ENCODE results near the gene ERMP1. TPM values are rescaled to one million over a fixed set of nuclear protein-coding genes. Genes with fewer than 3 reads are reported as not detected.

The ERMP1 gene
- total RNA-seq, 1 donor from 2014 or later: 4.2 TPM

DNA sequence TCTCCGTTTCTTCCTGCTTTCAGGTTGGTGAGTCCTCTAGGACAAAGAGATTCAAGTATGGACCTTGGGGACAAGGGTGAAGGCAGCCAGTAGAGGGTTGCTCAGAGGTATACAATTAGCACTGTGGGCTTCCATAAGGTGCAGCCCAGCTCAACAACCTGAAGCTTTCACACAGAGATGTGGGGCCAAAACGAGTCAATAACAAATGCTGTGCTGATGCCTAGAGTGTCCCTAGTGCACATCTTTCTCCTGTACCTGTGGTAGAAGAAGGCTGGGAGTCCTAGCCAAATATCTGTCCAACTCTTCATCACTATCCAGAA is 37.1 kb upstream of the ERMP1 start:
- Mint-ChIP-seq H3K36me3 (ENCODE audit: unreplicated experiment) (no peaks in the 10 kb centered on the region), H3K27me3 (ENCODE audit: unreplicated experiment) (peaks cover 3% of the 10 kb centered on the region), H3K4me3 (ENCODE audit: unreplicated experiment) (no peak overlapping the region), H3K9me3 (ENCODE audit: unreplicated experiment) (peaks cover 1% of the 10 kb centered on the region), H3K27ac (ENCODE audit: unreplicated experiment) (no peak overlapping the region), H3K4me1 (ENCODE audit: low read depth, unreplicated experiment) (no peaks in the 10 kb centered on the region)
- DNase-seq: no peak
- TF ChIP-seq, protein P1, sequence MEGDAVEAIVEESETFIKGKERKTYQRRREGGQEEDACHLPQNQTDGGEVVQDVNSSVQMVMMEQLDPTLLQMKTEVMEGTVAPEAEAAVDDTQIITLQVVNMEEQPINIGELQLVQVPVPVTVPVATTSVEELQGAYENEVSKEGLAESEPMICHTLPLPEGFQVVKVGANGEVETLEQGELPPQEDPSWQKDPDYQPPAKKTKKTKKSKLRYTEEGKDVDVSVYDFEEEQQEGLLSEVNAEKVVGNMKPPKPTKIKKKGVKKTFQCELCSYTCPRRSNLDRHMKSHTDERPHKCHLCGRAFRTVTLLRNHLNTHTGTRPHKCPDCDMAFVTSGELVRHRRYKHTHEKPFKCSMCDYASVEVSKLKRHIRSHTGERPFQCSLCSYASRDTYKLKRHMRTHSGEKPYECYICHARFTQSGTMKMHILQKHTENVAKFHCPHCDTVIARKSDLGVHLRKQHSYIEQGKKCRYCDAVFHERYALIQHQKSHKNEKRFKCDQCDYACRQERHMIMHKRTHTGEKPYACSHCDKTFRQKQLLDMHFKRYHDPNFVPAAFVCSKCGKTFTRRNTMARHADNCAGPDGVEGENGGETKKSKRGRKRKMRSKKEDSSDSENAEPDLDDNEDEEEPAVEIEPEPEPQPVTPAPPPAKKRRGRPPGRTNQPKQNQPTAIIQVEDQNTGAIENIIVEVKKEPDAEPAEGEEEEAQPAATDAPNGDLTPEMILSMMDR (IDR thresholded peaks at IDR 0.05; ENCODE audit: partially characterized antibody, unreplicated experiment): no peak

DNA sequence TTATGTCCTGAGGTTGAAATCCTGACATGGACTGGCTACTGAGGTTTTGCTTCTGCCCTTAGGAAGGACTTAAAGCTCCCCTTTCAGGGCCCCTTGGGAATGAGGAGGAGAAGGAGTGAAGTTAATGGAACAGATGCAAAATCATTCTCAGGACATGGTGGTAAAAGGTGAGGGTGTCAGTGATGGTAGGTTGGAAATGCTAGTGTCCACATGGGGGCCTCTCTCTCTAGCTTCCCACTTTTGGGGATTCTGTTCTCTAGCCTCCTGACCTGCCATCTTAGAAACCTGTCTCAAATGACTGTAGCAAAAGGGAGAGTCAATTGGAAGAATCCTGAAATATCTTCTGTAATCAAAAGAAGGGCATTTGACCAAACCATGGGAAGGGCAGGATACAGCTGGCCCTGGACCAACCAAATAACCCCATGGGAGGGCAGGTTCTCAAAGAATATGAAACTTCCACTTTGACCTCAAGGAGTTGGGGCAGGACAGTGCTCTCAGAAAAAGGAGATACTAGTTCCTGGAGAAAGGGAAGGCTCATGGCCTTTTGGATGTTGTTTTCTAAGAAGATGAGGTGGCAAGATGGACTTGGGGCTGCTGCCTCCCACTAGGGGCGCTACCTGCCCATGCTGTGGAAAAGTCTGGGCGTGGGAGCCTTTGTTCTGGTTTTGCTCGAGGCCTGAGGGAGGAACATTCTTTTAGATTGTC is 36.5 kb upstream of the ERMP1 start:
- TF ChIP-seq, protein P1 (IDR thresholded peaks at IDR 0.05; ENCODE audit: partially characterized antibody, unreplicated experiment): no peak
- no peak overlapping the region for H3K27ac Mint-ChIP-seq (ENCODE audit: unreplicated experiment)

GRCh38 chr9:5868235-5868634 is 35.3 kb upstream of the ERMP1 start:
- peaks cover 1% of the 10 kb centered on the region for H3K9me3 Mint-ChIP-seq (ENCODE audit: unreplicated experiment)
- no peaks in the 10 kb centered on the region for H3K4me1 Mint-ChIP-seq (ENCODE audit: low read depth, unreplicated experiment)
- DNase-seq: no peak
- no peak overlapping the region for H3K27ac Mint-ChIP-seq (ENCODE audit: unreplicated experiment)
- TF ChIP-seq, protein P1 (IDR thresholded peaks at IDR 0.05; ENCODE audit: partially characterized antibody, unreplicated experiment): no peak
- H3K27me3 Mint-ChIP-seq (ENCODE audit: unreplicated experiment): peaks cover under 1% of the 10 kb centered on the region
- no peak overlapping the region for H3K4me3 Mint-ChIP-seq (ENCODE audit: unreplicated experiment)
- no peaks in the 10 kb centered on the region for H3K36me3 Mint-ChIP-seq (ENCODE audit: unreplicated experiment)

More for the DNA sequence above, 36.5 kb upstream of the ERMP1 start:
- DNase-seq: peak; percentile 23
- H3K27me3 Mint-ChIP-seq (ENCODE audit: unreplicated experiment): peaks cover 3% of the 10 kb centered on the region
- peaks cover 1% of the 10 kb centered on the region for H3K9me3 Mint-ChIP-seq (ENCODE audit: unreplicated experiment)
- no peaks in the 10 kb centered on the region for H3K4me1 Mint-ChIP-seq (ENCODE audit: low read depth, unreplicated experiment)
- H3K4me3 Mint-ChIP-seq (ENCODE audit: unreplicated experiment): no peak overlapping the region
- H3K36me3 Mint-ChIP-seq (ENCODE audit: unreplicated experiment): no peaks in the 10 kb centered on the region

DNA sequence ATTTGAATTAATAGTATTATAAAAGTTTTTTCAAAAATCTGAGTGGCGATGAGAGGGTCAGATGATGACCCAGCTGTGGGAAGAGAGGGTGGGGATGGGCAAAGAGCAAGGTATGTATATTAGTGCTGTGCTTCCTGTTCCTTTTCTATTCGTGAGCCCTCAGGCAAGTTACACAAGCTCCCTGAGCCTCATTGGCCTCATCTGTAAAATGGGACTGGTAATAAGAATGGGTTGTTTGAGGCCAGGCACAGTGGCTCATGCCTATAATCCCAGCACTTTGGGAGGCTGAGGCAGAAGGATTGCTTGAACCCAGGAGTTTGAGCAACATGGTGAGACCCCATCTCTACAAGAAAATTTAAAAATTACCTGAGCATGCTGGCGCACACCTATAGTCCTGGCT is 33.8 kb upstream of the ERMP1 start:
- Mint-ChIP-seq H3K4me1 (ENCODE audit: low read depth, unreplicated experiment) (no peaks in the 10 kb centered on the region), H3K27me3 (ENCODE audit: unreplicated experiment) (no peaks in the 10 kb centered on the region), H3K9me3 (ENCODE audit: unreplicated experiment) (peaks cover 1% of the 10 kb centered on the region), H3K27ac (ENCODE audit: unreplicated experiment) (no peak overlapping the region), H3K4me3 (ENCODE audit: unreplicated experiment) (no peak overlapping the region), H3K36me3 (ENCODE audit: unreplicated experiment) (no peaks in the 10 kb centered on the region)
- DNase-seq: no peak
- TF ChIP-seq, protein P1 (IDR thresholded peaks at IDR 0.05; ENCODE audit: partially characterized antibody, unreplicated experiment): no peak

DNA sequence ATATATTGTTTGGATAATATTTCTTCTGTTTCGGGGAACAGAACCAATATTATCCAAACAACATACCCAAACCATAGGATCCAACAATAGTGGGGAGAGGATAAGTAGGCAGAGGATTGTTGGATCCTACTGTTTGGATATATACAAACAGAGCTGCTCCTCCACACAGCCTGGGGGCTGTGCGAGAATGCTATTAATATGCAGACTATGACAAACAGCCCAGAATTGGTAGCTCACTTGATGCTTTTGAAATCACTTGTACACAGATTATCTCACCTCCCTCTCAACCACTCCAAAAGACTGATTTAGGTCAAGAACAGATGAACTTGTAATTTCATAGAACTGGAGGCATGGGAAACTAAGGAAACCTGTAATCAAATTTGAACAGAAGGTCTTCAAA is 33.4 kb upstream of the ERMP1 start:
- no peak for DNase-seq
- H3K4me3 Mint-ChIP-seq (ENCODE audit: unreplicated experiment): no peak overlapping the region
- TF ChIP-seq, protein P1 (IDR thresholded peaks at IDR 0.05; ENCODE audit: partially characterized antibody, unreplicated experiment): no peak
- H3K4me1 Mint-ChIP-seq (ENCODE audit: low read depth, unreplicated experiment): no peaks in the 10 kb centered on the region
- H3K9me3 Mint-ChIP-seq (ENCODE audit: unreplicated experiment): peaks cover 1% of the 10 kb centered on the region
- no peak overlapping the region for H3K27ac Mint-ChIP-seq (ENCODE audit: unreplicated experiment)
- H3K36me3 Mint-ChIP-seq (ENCODE audit: unreplicated experiment): no peaks in the 10 kb centered on the region
- peaks cover 1% of the 10 kb centered on the region for H3K27me3 Mint-ChIP-seq (ENCODE audit: unreplicated experiment)

All from glutamatergic neuron (in vitro differentiated cells).